Measurements from ENCODE around the gene MNS1. TPM values are rescaled to one million over a fixed set of nuclear protein-coding genes. Genes with fewer than 3 reads are reported as not detected.

MNS1 gene
- total RNA-seq, 1 experiment from 2014 or later, result 3.8 TPM

DNA sequence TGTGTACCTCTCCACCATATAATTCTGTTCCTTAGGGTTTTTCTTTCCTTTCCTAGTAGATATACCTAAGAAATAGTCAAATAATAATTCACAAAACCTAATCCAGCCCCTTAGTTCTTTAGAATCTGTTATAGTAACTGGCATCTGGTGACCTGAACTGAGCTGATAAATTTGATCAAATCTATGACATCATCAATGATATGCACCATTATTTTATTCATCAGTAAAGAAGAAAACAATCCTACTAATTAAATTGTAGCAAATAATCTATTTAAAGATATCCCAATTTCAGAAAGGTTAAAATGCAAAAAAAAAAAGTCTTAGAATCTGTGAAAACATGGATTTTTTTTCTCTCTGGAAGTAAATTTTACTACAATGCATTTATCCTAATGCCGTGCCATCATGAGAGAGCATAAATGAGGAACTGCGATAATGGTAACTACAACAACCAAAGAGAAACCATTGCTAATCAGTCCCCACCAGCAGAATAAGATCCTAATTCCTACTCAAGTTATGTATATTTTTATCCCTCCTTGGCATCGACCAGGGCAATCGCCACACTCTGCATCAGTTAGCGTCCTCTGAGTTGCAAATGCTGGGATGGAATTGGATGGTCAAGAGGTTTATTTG, 6.6 kb upstream of the MNS1 start:
- H3K27ac ChIP-seq (ENCODE audit: low read length), result no peak overlapping the region
- in situ Hi-C loops (cut with HindIII; ENCODE audit: low pct_unique_long_range_greater_than_20kb, low sequenced_read_pairs), result no loop called here
- H3K27me3 ChIP-seq (ENCODE audit: control insufficient read depth, insufficient read depth, low read length), result peaks cover 3% of the 10 kb centered on the region
- no peak for ATAC-seq
- intact Hi-C loops (cut with micrococcal nuclease; ENCODE audit: unreplicated experiment), result no loop called here
- H3K36me3 ChIP-seq (ENCODE audit: control insufficient read depth, insufficient read depth, low read length), result no peaks in the 10 kb centered on the region
- no TSS peak for BruUV-seq (replicated peaks)
- no peaks in the 10 kb centered on the region for H3K9me3 ChIP-seq (ENCODE audit: control insufficient read depth, insufficient read depth, low read depth, low read length)
- no peaks in the 10 kb centered on the region for H3K4me1 ChIP-seq (ENCODE audit: control insufficient read depth, insufficient read depth, low read length)
- TF ChIP-seq, protein P1, sequence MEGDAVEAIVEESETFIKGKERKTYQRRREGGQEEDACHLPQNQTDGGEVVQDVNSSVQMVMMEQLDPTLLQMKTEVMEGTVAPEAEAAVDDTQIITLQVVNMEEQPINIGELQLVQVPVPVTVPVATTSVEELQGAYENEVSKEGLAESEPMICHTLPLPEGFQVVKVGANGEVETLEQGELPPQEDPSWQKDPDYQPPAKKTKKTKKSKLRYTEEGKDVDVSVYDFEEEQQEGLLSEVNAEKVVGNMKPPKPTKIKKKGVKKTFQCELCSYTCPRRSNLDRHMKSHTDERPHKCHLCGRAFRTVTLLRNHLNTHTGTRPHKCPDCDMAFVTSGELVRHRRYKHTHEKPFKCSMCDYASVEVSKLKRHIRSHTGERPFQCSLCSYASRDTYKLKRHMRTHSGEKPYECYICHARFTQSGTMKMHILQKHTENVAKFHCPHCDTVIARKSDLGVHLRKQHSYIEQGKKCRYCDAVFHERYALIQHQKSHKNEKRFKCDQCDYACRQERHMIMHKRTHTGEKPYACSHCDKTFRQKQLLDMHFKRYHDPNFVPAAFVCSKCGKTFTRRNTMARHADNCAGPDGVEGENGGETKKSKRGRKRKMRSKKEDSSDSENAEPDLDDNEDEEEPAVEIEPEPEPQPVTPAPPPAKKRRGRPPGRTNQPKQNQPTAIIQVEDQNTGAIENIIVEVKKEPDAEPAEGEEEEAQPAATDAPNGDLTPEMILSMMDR (IDR thresholded peaks at IDR 0.05), result no peak
- TF ChIP-seq SIN3A (IDR thresholded peaks at IDR 0.05; ENCODE audit: borderline replicate concordance, insufficient read depth, low read depth, low read length), result no peak
- TF ChIP-seq, protein P2, sequence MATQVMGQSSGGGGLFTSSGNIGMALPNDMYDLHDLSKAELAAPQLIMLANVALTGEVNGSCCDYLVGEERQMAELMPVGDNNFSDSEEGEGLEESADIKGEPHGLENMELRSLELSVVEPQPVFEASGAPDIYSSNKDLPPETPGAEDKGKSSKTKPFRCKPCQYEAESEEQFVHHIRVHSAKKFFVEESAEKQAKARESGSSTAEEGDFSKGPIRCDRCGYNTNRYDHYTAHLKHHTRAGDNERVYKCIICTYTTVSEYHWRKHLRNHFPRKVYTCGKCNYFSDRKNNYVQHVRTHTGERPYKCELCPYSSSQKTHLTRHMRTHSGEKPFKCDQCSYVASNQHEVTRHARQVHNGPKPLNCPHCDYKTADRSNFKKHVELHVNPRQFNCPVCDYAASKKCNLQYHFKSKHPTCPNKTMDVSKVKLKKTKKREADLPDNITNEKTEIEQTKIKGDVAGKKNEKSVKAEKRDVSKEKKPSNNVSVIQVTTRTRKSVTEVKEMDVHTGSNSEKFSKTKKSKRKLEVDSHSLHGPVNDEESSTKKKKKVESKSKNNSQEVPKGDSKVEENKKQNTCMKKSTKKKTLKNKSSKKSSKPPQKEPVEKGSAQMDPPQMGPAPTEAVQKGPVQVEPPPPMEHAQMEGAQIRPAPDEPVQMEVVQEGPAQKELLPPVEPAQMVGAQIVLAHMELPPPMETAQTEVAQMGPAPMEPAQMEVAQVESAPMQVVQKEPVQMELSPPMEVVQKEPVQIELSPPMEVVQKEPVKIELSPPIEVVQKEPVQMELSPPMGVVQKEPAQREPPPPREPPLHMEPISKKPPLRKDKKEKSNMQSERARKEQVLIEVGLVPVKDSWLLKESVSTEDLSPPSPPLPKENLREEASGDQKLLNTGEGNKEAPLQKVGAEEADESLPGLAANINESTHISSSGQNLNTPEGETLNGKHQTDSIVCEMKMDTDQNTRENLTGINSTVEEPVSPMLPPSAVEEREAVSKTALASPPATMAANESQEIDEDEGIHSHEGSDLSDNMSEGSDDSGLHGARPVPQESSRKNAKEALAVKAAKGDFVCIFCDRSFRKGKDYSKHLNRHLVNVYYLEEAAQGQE (IDR thresholded peaks at IDR 0.05; ENCODE audit: insufficient read depth in 1 of 2, low read depth in 2 of 2, low read length in 1 of 2), result no peak
- TF ChIP-seq POLR2AphosphoS5 (IDR thresholded peaks at IDR 0.05; ENCODE audit: low read depth, low read length), result no peak
- no peak for TF ChIP-seq TCF7L2 (IDR thresholded peaks at IDR 0.05; ENCODE audit: low read depth, low read length)
- POLR2A ChIA-PET, result no interaction called here
- DNase-seq (ENCODE audit: low read depth, low spot score), result no peak
- H3K4me3 ChIP-seq (ENCODE audit: low read depth in 2 of 2, low read length in 2 of 2), result no peak overlapping the region
- CTCF ChIA-PET, result no interaction called here

DNA sequence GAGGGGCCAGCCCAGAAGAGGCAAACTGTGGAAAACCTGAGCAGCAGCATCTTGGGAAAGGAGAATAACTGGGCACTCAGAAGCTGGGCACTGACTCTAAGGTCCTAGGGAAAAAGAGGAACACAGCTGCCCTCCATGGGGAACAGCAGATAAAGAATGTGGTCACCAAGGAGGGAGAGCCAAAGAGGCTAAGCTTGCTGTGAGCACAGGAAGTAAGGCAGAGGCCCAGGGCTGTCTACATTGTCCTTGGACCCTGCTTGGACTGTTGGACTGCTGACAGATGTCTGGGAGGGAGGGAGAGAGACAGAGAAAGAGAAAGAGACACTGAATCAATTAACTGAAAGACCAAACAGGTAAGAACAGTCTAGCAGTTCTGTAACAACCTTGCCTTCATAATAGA, 4.5 kb upstream of the MNS1 start:
- no TSS peak for BruUV-seq (replicated peaks)
- ChIA-PET POLR2A (no interaction called here), CTCF (no interaction called here)
- DNase-seq (ENCODE audit: low read depth, low spot score), result no peak
- in situ Hi-C loops (cut with HindIII; ENCODE audit: low pct_unique_long_range_greater_than_20kb, low sequenced_read_pairs), result no loop called here
- Histone ChIP-seq H3K36me3 (ENCODE audit: control insufficient read depth, insufficient read depth, low read length) (no peaks in the 10 kb centered on the region), H3K4me1 (ENCODE audit: control insufficient read depth, insufficient read depth, low read length) (no peaks in the 10 kb centered on the region; the same call in 1 of the 2 replicates), H3K27ac (ENCODE audit: low read length) (no peak overlapping the region), H3K27me3 (ENCODE audit: control insufficient read depth, insufficient read depth, low read length) (peaks cover 3% of the 10 kb centered on the region; the same call in 1 of the 2 replicates), H3K4me3 (ENCODE audit: low read depth in 2 of 2, low read length in 2 of 2) (no peak overlapping the region), H3K9me3 (ENCODE audit: control insufficient read depth, insufficient read depth, low read depth, low read length) (no peaks in the 10 kb centered on the region)
- TF ChIP-seq SIN3A (IDR thresholded peaks at IDR 0.05; ENCODE audit: borderline replicate concordance, insufficient read depth, low read depth, low read length) (no peak), POLR2AphosphoS5 (IDR thresholded peaks at IDR 0.05; ENCODE audit: low read depth, low read length) (no peak), TCF7L2 (IDR thresholded peaks at IDR 0.05; ENCODE audit: low read depth, low read length) (no peak)
- TF ChIP-seq, protein P1 (IDR thresholded peaks at IDR 0.05), result no peak
- TF ChIP-seq, protein P2 (IDR thresholded peaks at IDR 0.05; ENCODE audit: insufficient read depth in 1 of 2, low read depth in 2 of 2, low read length in 1 of 2), result no peak
- intact Hi-C loops (cut with micrococcal nuclease; ENCODE audit: unreplicated experiment), result no loop called here
- no peak for ATAC-seq

All from Panc1 (cell line).